Measurements from ENCODE around the gene ITGB7.

ITGB7 gene

GRCh38 chr12:53222806-53223261 lies 15.8 kb upstream of the ITGB7 start:
- peaks cover 0 to 7% of the 10 kb centered on the region in 2 donors for H3K27me3 ChIP-seq (ENCODE audit: control insufficient read depth in 1 of 2, insufficient read depth in 2 of 2, low read length in 2 of 2)
- no peaks in the 10 kb centered on the region for H3K9me3 ChIP-seq (ENCODE audit: control insufficient read depth in 1 of 2, low read length in 2 of 2)
- no peak overlapping the region for H3K4me3 ChIP-seq (ENCODE audit: low read depth in 1 of 2, low read length in 2 of 2)
- H3K4me1 ChIP-seq (ENCODE audit: control insufficient read depth in 1 of 2, insufficient read depth in 2 of 2, low read length in 2 of 2), result peaks cover 36 to 42% of the 10 kb centered on the region in 2 donors
- no peak overlapping the region for H3K9ac ChIP-seq (ENCODE audit: low read depth in 1 of 2, low read length in 2 of 2)
- H3K27ac ChIP-seq (ENCODE audit: low read depth, low read length), result peak overlapping the region; percentile 6
- H3K36me3 ChIP-seq (ENCODE audit: control insufficient read depth in 1 of 2, insufficient read depth in 2 of 2, low read length in 2 of 2), result no peaks in the 10 kb centered on the region

DNA sequence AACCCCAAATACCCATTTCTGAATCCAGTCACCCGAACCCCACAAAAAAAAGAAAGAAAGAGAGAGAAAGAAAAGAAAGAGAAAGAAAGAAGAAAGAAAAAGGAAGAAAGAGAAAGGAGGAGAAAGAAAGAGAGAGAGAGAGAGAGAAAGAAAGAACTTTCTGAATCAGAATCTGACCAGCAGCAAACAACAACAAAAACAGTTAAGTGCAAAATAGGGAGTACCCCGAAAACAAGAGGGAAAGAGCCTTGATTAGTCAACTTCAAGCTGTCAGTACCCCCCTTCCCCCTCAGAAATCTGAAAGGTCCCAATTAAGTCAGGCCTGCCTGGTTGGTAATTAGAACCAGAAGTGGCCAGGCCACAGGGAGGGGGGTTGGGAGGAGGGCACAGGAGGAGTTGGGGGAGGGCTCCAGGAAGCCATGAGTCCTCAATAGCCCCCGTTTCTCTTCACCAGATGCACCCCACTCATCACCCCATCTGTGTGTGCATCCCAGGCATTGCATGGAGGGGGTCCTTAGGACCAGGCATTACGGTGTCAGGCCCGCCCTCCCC lies 15.2 kb upstream of the ITGB7 start:
- no peak overlapping the region for H3K9ac ChIP-seq (ENCODE audit: low read depth in 1 of 2, low read length in 2 of 2)
- H3K9me3 ChIP-seq (ENCODE audit: control insufficient read depth in 1 of 2, low read length in 2 of 2), result no peaks in the 10 kb centered on the region
- H3K36me3 ChIP-seq (ENCODE audit: control insufficient read depth in 1 of 2, insufficient read depth in 2 of 2, low read length in 2 of 2), result no peaks in the 10 kb centered on the region
- H3K4me3 ChIP-seq (ENCODE audit: low read depth in 1 of 2, low read length in 2 of 2), result peak overlapping the region in 1 of 2 donors; percentile 25
- peak overlapping the region; percentile 98 for H3K27ac ChIP-seq (ENCODE audit: low read depth, low read length)
- H3K27me3 ChIP-seq (ENCODE audit: control insufficient read depth in 1 of 2, insufficient read depth in 2 of 2, low read length in 2 of 2), result peaks cover 0 to 7% of the 10 kb centered on the region in 2 donors
- H3K4me1 ChIP-seq (ENCODE audit: control insufficient read depth in 1 of 2, insufficient read depth in 2 of 2, low read length in 2 of 2), result peaks cover 40 to 47% of the 10 kb centered on the region in 2 donors

DNA sequence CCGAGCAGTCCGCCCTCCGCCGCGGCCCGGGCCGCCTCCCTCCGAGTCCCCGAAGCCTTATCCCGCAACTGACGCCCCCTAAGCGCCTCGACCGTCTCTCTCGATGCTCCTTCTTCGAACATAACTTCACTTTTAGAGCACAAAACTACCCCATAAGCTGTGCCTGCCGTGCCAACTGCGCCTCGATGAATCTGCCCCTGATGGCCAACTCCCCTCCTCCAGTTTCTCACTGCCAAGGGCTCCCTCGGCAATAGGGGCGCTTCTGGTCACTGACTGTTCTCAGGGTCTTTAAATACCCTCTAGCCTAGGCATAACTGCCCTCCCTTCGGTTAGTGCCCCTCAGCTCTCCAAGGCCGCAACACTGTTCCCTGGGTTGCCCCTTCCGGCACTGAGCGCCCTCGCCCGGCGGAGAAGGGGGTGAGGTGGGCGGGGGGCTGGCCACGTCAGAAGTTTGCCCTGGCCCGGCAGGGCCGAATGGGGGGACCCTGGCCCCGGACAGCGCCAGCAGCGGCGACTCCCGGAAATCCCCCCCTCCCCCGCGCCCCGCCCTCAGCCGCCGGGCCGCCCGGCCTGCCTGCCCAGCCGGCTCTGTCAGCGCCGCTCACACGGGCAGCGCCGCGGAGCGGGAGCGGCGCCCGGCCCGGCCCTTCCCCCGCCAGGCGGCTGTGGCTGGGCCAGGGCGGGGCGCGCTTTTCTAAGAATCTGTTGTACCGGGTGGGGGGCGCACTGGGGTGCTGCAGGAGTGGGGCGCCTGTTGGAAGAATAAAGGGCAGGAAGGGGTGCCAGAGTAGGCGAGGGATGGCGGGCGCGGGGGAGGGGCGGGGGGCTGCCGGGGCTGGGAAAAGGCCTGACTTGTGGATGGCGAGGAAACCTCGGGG lies 14.4 kb upstream of the ITGB7 start:
- H3K9me3 ChIP-seq (ENCODE audit: control insufficient read depth in 1 of 2, low read length in 2 of 2), result no peaks in the 10 kb centered on the region
- H3K36me3 ChIP-seq (ENCODE audit: control insufficient read depth in 1 of 2, insufficient read depth in 2 of 2, low read length in 2 of 2), result no peaks in the 10 kb centered on the region
- peaks cover 43 to 51% of the 10 kb centered on the region in 2 donors for H3K4me1 ChIP-seq (ENCODE audit: control insufficient read depth in 1 of 2, insufficient read depth in 2 of 2, low read length in 2 of 2)
- peak overlapping the region; percentile 94 for H3K4me3 ChIP-seq (ENCODE audit: low read depth in 1 of 2, low read length in 2 of 2)
- H3K9ac ChIP-seq (ENCODE audit: low read depth in 1 of 2, low read length in 2 of 2), result peak overlapping the region; percentile 90 to 97
- H3K27ac ChIP-seq (ENCODE audit: low read depth, low read length), result peak overlapping the region; percentile 98
- H3K27me3 ChIP-seq (ENCODE audit: control insufficient read depth in 1 of 2, insufficient read depth in 2 of 2, low read length in 2 of 2), result peaks cover 0 to 7% of the 10 kb centered on the region in 2 donors

DNA sequence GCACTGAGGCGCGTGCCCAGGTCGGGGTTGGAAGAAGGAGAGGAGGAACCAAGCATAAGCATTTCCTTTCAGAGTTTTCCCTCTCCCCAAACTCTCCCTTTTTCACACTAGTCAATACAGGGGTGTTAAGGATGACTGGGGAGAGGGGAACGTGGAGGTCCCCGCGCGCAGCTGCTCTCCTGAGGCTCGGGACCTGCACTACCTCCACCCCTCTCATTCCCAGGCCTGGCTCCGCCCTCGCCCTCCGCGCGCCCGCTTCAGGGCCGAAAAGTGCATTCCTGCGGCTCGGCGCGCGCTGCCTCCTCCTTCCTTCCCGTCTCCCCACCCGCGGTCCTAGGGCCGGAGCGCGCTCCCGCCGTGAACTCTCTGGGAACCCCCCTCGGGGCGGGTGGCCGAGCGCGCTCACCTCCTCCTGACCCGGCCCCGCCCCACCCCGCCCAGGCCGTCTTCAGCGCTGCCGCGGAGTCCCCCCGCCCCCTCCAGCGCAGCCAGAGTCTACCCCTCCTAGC lies 13.7 kb upstream of the ITGB7 start:
- peaks cover 49 to 51% of the 10 kb centered on the region in 2 donors for H3K4me1 ChIP-seq (ENCODE audit: control insufficient read depth in 1 of 2, insufficient read depth in 2 of 2, low read length in 2 of 2)
- H3K4me3 ChIP-seq (ENCODE audit: low read depth in 1 of 2, low read length in 2 of 2), result peak overlapping the region; percentile 94
- H3K27me3 ChIP-seq (ENCODE audit: control insufficient read depth in 1 of 2, insufficient read depth in 2 of 2, low read length in 2 of 2), result peaks cover 0 to 7% of the 10 kb centered on the region in 2 donors
- no peaks in the 10 kb centered on the region for H3K36me3 ChIP-seq (ENCODE audit: control insufficient read depth in 1 of 2, insufficient read depth in 2 of 2, low read length in 2 of 2)
- H3K9ac ChIP-seq (ENCODE audit: low read depth in 1 of 2, low read length in 2 of 2), result peak overlapping the region; percentile 90 to 97
- no peaks in the 10 kb centered on the region for H3K9me3 ChIP-seq (ENCODE audit: control insufficient read depth in 1 of 2, low read length in 2 of 2)
- peak overlapping the region; percentile 98 for H3K27ac ChIP-seq (ENCODE audit: low read depth, low read length)

GRCh38 chr12:53219956-53220693 lies 13.1 kb upstream of the ITGB7 start:
- Histone ChIP-seq H3K27ac (ENCODE audit: low read depth, low read length) (peak overlapping the region; percentile 67), H3K27me3 (ENCODE audit: control insufficient read depth in 1 of 2, insufficient read depth in 2 of 2, low read length in 2 of 2) (peaks cover 0 to 7% of the 10 kb centered on the region in 2 donors), H3K36me3 (ENCODE audit: control insufficient read depth in 1 of 2, insufficient read depth in 2 of 2, low read length in 2 of 2) (no peaks in the 10 kb centered on the region), H3K4me1 (ENCODE audit: control insufficient read depth in 1 of 2, insufficient read depth in 2 of 2, low read length in 2 of 2) (peaks cover 49 to 51% of the 10 kb centered on the region in 2 donors), H3K4me3 (ENCODE audit: low read depth in 1 of 2, low read length in 2 of 2) (peak overlapping the region; percentile 85 to 94), H3K9me3 (ENCODE audit: control insufficient read depth in 1 of 2, low read length in 2 of 2) (no peaks in the 10 kb centered on the region), H3K9ac (ENCODE audit: low read depth in 1 of 2, low read length in 2 of 2) (peak overlapping the region; percentile 53 to 58)

DNA sequence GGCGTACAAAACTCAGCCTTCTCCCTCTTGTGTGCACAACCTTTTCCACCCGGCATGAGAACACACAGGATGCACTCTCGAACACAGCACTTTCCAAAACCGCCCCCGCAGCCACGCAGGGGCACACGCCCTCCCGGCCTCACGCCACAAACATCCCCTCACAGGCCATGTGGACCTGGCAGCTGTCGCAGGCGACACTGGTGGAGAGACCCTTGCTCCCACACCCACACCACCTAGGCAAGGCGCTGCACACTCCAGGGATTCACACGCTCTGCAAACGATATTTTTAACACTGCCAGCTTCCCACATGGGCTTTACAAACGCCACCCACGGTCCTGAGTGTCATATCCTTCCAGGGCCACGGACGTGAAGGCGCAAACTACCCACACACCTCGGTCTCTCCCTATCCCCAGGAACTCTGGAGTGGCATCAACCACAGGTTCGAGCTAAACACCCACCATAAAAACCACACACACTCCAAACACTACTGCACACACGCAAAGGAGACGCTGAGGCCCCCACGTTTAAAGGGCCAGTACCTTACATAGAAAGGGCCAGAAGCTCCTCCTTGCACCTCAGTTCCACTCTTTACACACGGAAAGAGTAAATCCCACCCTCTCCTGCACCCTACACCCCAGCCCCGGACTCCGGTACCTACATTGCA lies 12.4 kb upstream of the ITGB7 start:
- Histone ChIP-seq H3K9ac (ENCODE audit: low read depth in 1 of 2, low read length in 2 of 2) (peak overlapping the region; percentile 49 to 52), H3K9me3 (ENCODE audit: control insufficient read depth in 1 of 2, low read length in 2 of 2) (no peaks in the 10 kb centered on the region), H3K27ac (ENCODE audit: low read depth, low read length) (no peak overlapping the region), H3K36me3 (ENCODE audit: control insufficient read depth in 1 of 2, insufficient read depth in 2 of 2, low read length in 2 of 2) (peaks cover 0 to under 1% of the 10 kb centered on the region in 2 donors), H3K27me3 (ENCODE audit: control insufficient read depth in 1 of 2, insufficient read depth in 2 of 2, low read length in 2 of 2) (peaks cover 0 to 7% of the 10 kb centered on the region in 2 donors), H3K4me3 (ENCODE audit: low read depth in 1 of 2, low read length in 2 of 2) (peak overlapping the region; percentile 85 to 94), H3K4me1 (ENCODE audit: control insufficient read depth in 1 of 2, insufficient read depth in 2 of 2, low read length in 2 of 2) (peaks cover 44 to 48% of the 10 kb centered on the region in 2 donors)

DNA sequence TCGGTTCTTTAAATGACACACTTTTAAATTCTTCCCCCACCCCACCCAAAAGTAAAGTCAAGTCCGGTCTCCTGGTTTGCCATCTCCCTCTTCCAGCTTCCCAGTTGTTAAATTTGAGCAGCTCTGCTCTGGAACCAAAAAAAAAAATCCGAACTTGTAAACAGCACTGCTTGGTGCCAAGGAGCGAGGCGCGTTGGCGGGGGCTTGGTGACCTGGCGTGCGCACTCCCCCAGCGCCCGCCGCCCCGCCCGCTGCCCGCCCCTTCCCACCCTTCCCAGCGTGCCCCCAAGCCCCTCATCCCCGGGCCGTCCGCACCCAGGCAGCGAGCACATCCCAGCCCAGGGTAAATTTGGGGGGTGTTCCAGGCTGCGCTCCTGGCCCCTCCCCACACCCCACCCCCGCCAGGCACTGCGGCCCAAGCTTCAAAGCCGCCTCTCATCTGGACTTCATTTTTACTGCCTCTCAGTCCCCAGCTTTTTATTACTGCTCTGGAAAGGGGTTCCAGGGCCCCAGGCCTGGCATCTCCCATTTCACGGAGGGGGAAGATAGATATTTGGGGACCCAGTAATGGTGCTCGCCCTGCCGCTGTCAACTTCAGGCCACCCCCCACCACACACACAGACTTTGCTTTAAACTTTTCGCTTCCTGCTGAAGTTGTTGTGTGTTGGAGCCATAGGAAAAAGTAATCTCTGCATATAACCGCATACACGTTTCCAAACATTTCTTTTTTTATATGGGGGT lies 11.7 kb upstream of the ITGB7 start:
- Histone ChIP-seq H3K4me1 (ENCODE audit: control insufficient read depth in 1 of 2, insufficient read depth in 2 of 2, low read length in 2 of 2) (peaks cover 37 to 40% of the 10 kb centered on the region in 2 donors), H3K9me3 (ENCODE audit: control insufficient read depth in 1 of 2, low read length in 2 of 2) (no peaks in the 10 kb centered on the region), H3K27ac (ENCODE audit: low read depth, low read length) (no peak overlapping the region), H3K27me3 (ENCODE audit: control insufficient read depth in 1 of 2, insufficient read depth in 2 of 2, low read length in 2 of 2) (peaks cover 0 to 7% of the 10 kb centered on the region in 2 donors), H3K9ac (ENCODE audit: low read depth in 1 of 2, low read length in 2 of 2) (peak overlapping the region; percentile 14 to 52), H3K36me3 (ENCODE audit: control insufficient read depth in 1 of 2, insufficient read depth in 2 of 2, low read length in 2 of 2) (peaks cover 0 to 8% of the 10 kb centered on the region in 2 donors), H3K4me3 (ENCODE audit: low read depth in 1 of 2, low read length in 2 of 2) (peak overlapping the region; percentile 85 to 94)

DNA sequence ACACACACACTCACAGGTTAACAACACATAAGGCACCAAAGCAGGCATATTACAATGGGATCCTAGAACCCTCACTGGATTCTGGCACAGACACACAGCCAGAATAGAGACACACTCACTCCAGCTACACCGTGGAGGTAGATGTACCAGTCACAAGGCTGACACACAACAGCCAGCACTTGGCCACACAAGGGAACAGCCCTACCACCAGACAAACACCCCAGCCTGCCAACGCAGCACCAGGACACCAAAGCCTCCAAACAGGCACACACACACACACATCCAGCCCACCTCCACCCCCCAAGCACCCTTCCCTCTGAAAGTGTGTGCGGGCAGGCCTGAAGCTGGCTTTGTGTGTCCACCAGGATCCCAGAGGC lies 10.9 kb upstream of the ITGB7 start:
- Histone ChIP-seq H3K36me3 (ENCODE audit: control insufficient read depth in 1 of 2, insufficient read depth in 2 of 2, low read length in 2 of 2) (peaks cover 0 to 8% of the 10 kb centered on the region in 2 donors), H3K27ac (ENCODE audit: low read depth, low read length) (no peak overlapping the region), H3K9me3 (ENCODE audit: control insufficient read depth in 1 of 2, low read length in 2 of 2) (no peaks in the 10 kb centered on the region), H3K4me1 (ENCODE audit: control insufficient read depth in 1 of 2, insufficient read depth in 2 of 2, low read length in 2 of 2) (peaks cover 32 to 36% of the 10 kb centered on the region in 2 donors), H3K9ac (ENCODE audit: low read depth in 1 of 2, low read length in 2 of 2) (no peak overlapping the region), H3K4me3 (ENCODE audit: low read depth in 1 of 2, low read length in 2 of 2) (no peak overlapping the region), H3K27me3 (ENCODE audit: control insufficient read depth in 1 of 2, insufficient read depth in 2 of 2, low read length in 2 of 2) (peaks cover 0 to 7% of the 10 kb centered on the region in 2 donors)
